Measurements from ENCODE around the gene RGS5. TPM values are rescaled to one million over a fixed set of nuclear protein-coding genes. Genes with fewer than 3 reads are reported as not detected.

RGS5 gene
- total RNA-seq, 1 donor from 2014 or later: 2.8 TPM

GRCh38 chr1:163093169-163093568, 109.5 kb downstream of the RGS5 start:
- Mint-ChIP-seq H3K27ac (no peak overlapping the region), H3K36me3 (ENCODE audit: low read depth) (no peaks in the 10 kb centered on the region), H3K4me1 (ENCODE audit: low read depth) (no peaks in the 10 kb centered on the region), H3K4me3 (ENCODE audit: low read depth) (no peak overlapping the region), H3K9me3 (no peaks in the 10 kb centered on the region), H3K27me3 (ENCODE audit: low read depth) (no peaks in the 10 kb centered on the region)
- intact Hi-C loops (cut with micrococcal nuclease): no loop called here
- DNase-seq (ENCODE audit: low spot score): no peak

Other genes starting within 250 kb of the RGS5 start
- not detected in 2 replicates for gene RGS4, start 133.6 kb downstream of the RGS5 start, total RNA-seq
- 45.5 and 47.4 TPM in 2 replicates for gene NUF2, start 119.0 kb upstream of the RGS5 start, total RNA-seq

All from activated T-helper 2 cell treated with anti-CD3 and anti-CD28 coated beads, Interferon-gamma antibody, Interleukin-2, Interleukin-4, amounts not matched to agents 10 μg/mL and 5 μg/mL and 100 μg/mL, durations not matched to agents 14 hours and 24 hours and 36 hours (primary cell).